22Rv1 (cell line): ENCODE measurements around the gene RASGEF1B.

Source experiments
- CTCF ChIP-seq: fragments of 450-650 bp; IDR thresholded peaks from 2 replicates; pipeline ENCODE4 v1.5.1; 2017; ENCODE audit warnings: mild to moderate bottlenecking
- ZFX ChIP-seq: fragments of 450-650 bp; IDR thresholded peaks from 2 replicates; pipeline ENCODE4 v1.6.1; 2017; ENCODE audit warnings: antibody characterized with exemption, borderline replicate concordance

- TF ChIP-seq CTCF = no peak
- TF ChIP-seq ZFX = no peak
Observed at GRCh38 chr4:81376720-81377119, 95.0 kb downstream of the RASGEF1B start.
